C4-2B (cell line): ENCODE measurements around the gene TNS1.

ENCODE experiments used
- ZFX ChIP-seq: fragments of 450-650 bp; IDR thresholded peaks from 2 replicates; pipeline ENCODE4 v1.6.1; 2017
- TF ChIP-seq, protein P1 (sequence below): fragments of 450-650 bp; conservative IDR thresholded peaks from 2 replicates; pipeline ENCODE4 v1.5.1; 2017; ENCODE audit warnings: mild to moderate bottlenecking

- TF ChIP-seq, protein P1, sequence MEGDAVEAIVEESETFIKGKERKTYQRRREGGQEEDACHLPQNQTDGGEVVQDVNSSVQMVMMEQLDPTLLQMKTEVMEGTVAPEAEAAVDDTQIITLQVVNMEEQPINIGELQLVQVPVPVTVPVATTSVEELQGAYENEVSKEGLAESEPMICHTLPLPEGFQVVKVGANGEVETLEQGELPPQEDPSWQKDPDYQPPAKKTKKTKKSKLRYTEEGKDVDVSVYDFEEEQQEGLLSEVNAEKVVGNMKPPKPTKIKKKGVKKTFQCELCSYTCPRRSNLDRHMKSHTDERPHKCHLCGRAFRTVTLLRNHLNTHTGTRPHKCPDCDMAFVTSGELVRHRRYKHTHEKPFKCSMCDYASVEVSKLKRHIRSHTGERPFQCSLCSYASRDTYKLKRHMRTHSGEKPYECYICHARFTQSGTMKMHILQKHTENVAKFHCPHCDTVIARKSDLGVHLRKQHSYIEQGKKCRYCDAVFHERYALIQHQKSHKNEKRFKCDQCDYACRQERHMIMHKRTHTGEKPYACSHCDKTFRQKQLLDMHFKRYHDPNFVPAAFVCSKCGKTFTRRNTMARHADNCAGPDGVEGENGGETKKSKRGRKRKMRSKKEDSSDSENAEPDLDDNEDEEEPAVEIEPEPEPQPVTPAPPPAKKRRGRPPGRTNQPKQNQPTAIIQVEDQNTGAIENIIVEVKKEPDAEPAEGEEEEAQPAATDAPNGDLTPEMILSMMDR: no peak
- no peak for TF ChIP-seq ZFX
These were observed 67.4 kb downstream of the TNS1 start for GRCh38 chr2:217935235-217935879.
